Endothelial cell of umbilical vein (primary cell): ENCODE data around the gene PLXDC2. TPM values are rescaled to one million over a fixed set of nuclear protein-coding genes. Genes with fewer than 3 reads are reported as not detected.

Source experiments
- BruUV-seq: library from RNA; stranded (reverse); fragments of 400-500 nt; replicated peaks from 2 replicates; lab custom pipeline; 2021; lab: Mats Ljungman, UMichigan
- CTCF ChIA-PET: fragments of 300-600, 350-600 bp; sonication (Branson Sonifier 250); formaldehyde crosslinking; loops from one replicate; lab custom pipeline; 2021; ENCODE audit warnings: antibody characterized with exemption, inconsistent platforms; lab: Charles Lee
- POLR2A ChIA-PET: fragments of 300-600, 350-600 bp; sonication (Branson Sonifier 250); formaldehyde crosslinking; loops from one replicate; lab custom pipeline; 2021; ENCODE audit warnings: antibody characterized with exemption, inconsistent platforms; lab: Charles Lee
- DNase-seq: peaks from one replicate; pipeline ENCODE4 v3.0.0-alpha.2; 2011; ENCODE audit warnings: low read depth, low spot score
- FAIRE-seq: peaks from 2 replicates; lab custom pipeline; 2011; peaks lifted over from hg19 to GRCh38; lab: Jason Lieb, UNC
- H2AFZ ChIP-seq: 2 replicates; pipeline ENCODE4 v1.6.0; 2012; ENCODE audit warnings: low read depth, low read length, control low read depth, inconsistent platforms
- H3K27ac ChIP-seq: 2 replicates; pipeline ENCODE4 v1.5.1; 2011; ENCODE audit warnings: low read depth, mild to moderate bottlenecking, control low read depth, low read length, moderate library complexity; ENCODE audit not compliant: insufficient read depth
- H3K27me3 ChIP-seq, 2 experiments: 2 replicates each; pipeline versions ENCODE4 v1.6.0 to v1.6.1; 2011; ENCODE audit warnings: low read length in 2 of 2, mixed read lengths in 1 of 2; ENCODE audit not compliant: control insufficient read depth in 2 of 2, insufficient read depth in 2 of 2
- H3K36me3 ChIP-seq, 2 experiments: 2 replicates in 1 of 2; 3 replicates in 1 of 2; pipeline ENCODE4 v1.5.1; 2011; ENCODE audit warnings: low read length in 2 of 2, mild to moderate bottlenecking in 1 of 2, moderate library complexity in 1 of 2; ENCODE audit not compliant: control insufficient read depth in 2 of 2, insufficient read depth in 2 of 2; ENCODE audit errors: extremely low read depth in 1 of 2
- H3K4me1 ChIP-seq: 3 replicates; pipeline ENCODE4 v1.5.1; 2011; ENCODE audit warnings: mild to moderate bottlenecking, low read length; ENCODE audit not compliant: control insufficient read depth, insufficient read depth; ENCODE audit errors: extremely low read depth
- H3K4me2 ChIP-seq: 2 replicates; pipeline ENCODE4 v1.6.1; 2011; ENCODE audit warnings: low read length, control low read depth, mixed read lengths; ENCODE audit not compliant: insufficient read depth
- H3K4me3 ChIP-seq, 3 experiments: fragments of 200-600 bp in 1 of 3; sonication (generic), shearing (Covaris generic) in 1 of 3; replicated peaks in 1 of 3; 2 replicates each; pipeline ENCODE4 v1.5.1; 2011 to 2016; ENCODE audit warnings: control low read depth in 3 of 3, low read length in 3 of 3, mild to moderate bottlenecking in 2 of 3, inconsistent platforms in 1 of 3, low read depth in 1 of 3, moderate library complexity in 1 of 3; ENCODE audit not compliant: insufficient read depth in 1 of 3
- H3K79me2 ChIP-seq: 2 replicates; pipeline ENCODE4 v1.6.0; 2012; ENCODE audit warnings: low read length, inconsistent platforms; ENCODE audit not compliant: control insufficient read depth, insufficient read depth
- H3K9ac ChIP-seq: replicated peaks from 2 replicates; pipeline ENCODE3; 2011; ENCODE audit warnings: low read length, control low read depth; ENCODE audit not compliant: insufficient read depth; ENCODE audit errors: extremely low read depth
- H3K9me1 ChIP-seq: replicated peaks from 3 replicates; pipeline ENCODE4 v1.6.0; 2011; ENCODE audit warnings: mild to moderate bottlenecking, low read length; ENCODE audit not compliant: control insufficient read depth, insufficient read depth; ENCODE audit errors: extremely low read depth
- H3K9me3 ChIP-seq: replicated peaks from 2 replicates; pipeline ENCODE4 v1.5.1; 2012; ENCODE audit warnings: low read length, inconsistent platforms; ENCODE audit not compliant: control insufficient read depth, insufficient read depth
- H4K20me1 ChIP-seq: replicated peaks from 2 replicates; pipeline ENCODE3; 2011; ENCODE audit warnings: mild to moderate bottlenecking, low read length; ENCODE audit not compliant: control insufficient read depth, insufficient read depth; ENCODE audit errors: extremely low read depth
- CTCF ChIP-seq, 2 donors: IDR thresholded peaks; 1 replicate in 1 of 2; 2 replicates in 1 of 2; pipeline ENCODE4 v1.5.1; 2011; ENCODE audit warnings: low read length in 2 of 2, mild to moderate bottlenecking in 2 of 2, moderate library complexity in 2 of 2, control low read depth in 1 of 2, inconsistent platforms in 1 of 2, low read depth in 1 of 2; ENCODE audit not compliant: insufficient read depth in 1 of 2; ENCODE audit errors: extremely low read depth in 1 of 2
- EZH2 ChIP-seq: IDR thresholded peaks from 2 replicates; pipeline ENCODE4 v1.6.1; 2012; ENCODE audit warnings: borderline replicate concordance, low read depth, mild to moderate bottlenecking, moderate library complexity, low read length, inconsistent platforms; ENCODE audit not compliant: severe bottlenecking
- FOS ChIP-seq: IDR thresholded peaks from 2 replicates; pipeline ENCODE4 v1.6.1; 2011; ENCODE audit warnings: mild to moderate bottlenecking, low read length, moderate library complexity, borderline replicate concordance; ENCODE audit not compliant: insufficient read depth
- GATA2 ChIP-seq: IDR thresholded peaks from 2 replicates; pipeline ENCODE4 v1.7.0; 2011; ENCODE audit warnings: low read depth, mild to moderate bottlenecking, moderate library complexity, mixed read lengths, low read length; ENCODE audit not compliant: insufficient read length, insufficient read depth
- JUN ChIP-seq: IDR thresholded peaks from 2 replicates; pipeline ENCODE4 v1.6.1; 2011; ENCODE audit warnings: borderline replicate concordance, low read depth; ENCODE audit not compliant: insufficient read length, insufficient read depth
- MAX ChIP-seq: IDR thresholded peaks from 2 replicates; pipeline ENCODE4 v1.6.1; 2011; ENCODE audit not compliant: insufficient read depth, insufficient read length
- MYC ChIP-seq: IDR thresholded peaks from one replicate; pipeline ENCODE4 v1.6.1; 2011; ENCODE audit warnings: mild to moderate bottlenecking, low read depth, low read length
- POLR2A ChIP-seq: IDR thresholded peaks from 2 replicates; pipeline ENCODE4 v1.6.1; 2012; ENCODE audit warnings: low read depth, mild to moderate bottlenecking, control low read depth, low read length
- POLR2AphosphoS5 ChIP-seq: IDR thresholded peaks from 2 replicates; pipeline ENCODE4 v1.6.1; 2012; ENCODE audit warnings: low read depth, mild to moderate bottlenecking, control low read depth, low read length, moderate library complexity; ENCODE audit not compliant: insufficient read depth
- dilution Hi-C: fragments of 300-500 bp; cut with MboI; formaldehyde crosslinking; loops from one replicate; pipeline ENCODE4 v1.15.0; 2019; ENCODE audit warnings: low sequenced_read_pairs; ENCODE audit not compliant: extremely low pct_ligation_motif_present
- intact Hi-C: fragments of 100-400 bp; cut with micrococcal nuclease; formaldehyde crosslinking; loops from one replicate; pipeline ENCODE4 v1.10.0; 2022
- polyA plus RNA-seq, 4 experiments: library from polyadenylated mRNA; depleted of rRNA in 3 of 4; stranded (reverse) in 3 of 4; unstranded in 1 of 4; fragments of >200 nt; gene quantifications; 2 replicates each; pipeline versions ENCODE4 v1.2.1 to v1.2.3, GENCODE V29; 2011 to 2012; ENCODE audit warnings: missing spikeins in 1 of 4
- total RNA-seq: library from RNA; stranded (reverse); gene quantifications from 2 replicates; pipeline ENCODE4 v1.2.3, GENCODE V29; 2021

Gene PLXDC2
- total and polyA plus RNA-seq, 2 donors (not counting 3 experiments of a cell fraction or from before 2014, with no cell fraction given): 0.32 to 1.2 TPM

- no peak overlapping the region for H3K4me2 ChIP-seq
- no peak overlapping the region for H3K27ac ChIP-seq
- FAIRE-seq: no peak
- TF ChIP-seq MYC: no peak
- no peaks in the 10 kb centered on the region for H4K20me1 ChIP-seq
- intact Hi-C loops (no loop called here), dilution Hi-C loops (no loop called here)
- POLR2A ChIA-PET: no interaction called here
- CTCF ChIA-PET: no interaction called here
- H3K36me3 ChIP-seq: no peaks in the 10 kb centered on the region
- no peak overlapping the region for H3K4me3 ChIP-seq
- DNase-seq: no peak
- no peaks in the 10 kb centered on the region for H3K9me3 ChIP-seq
- no peak overlapping the region for H2AFZ ChIP-seq
- no TSS peak for BruUV-seq
- no peaks in the 10 kb centered on the region for H3K79me2 ChIP-seq
- H3K9me1 ChIP-seq: no peaks in the 10 kb centered on the region
- H3K27me3 ChIP-seq: no peaks in the 10 kb centered on the region
- no peak overlapping the region for H3K9ac ChIP-seq
- no peaks in the 10 kb centered on the region for H3K4me1 ChIP-seq
Measured at GRCh38 chr10:20158086-20158485, 341.9 kb downstream of the PLXDC2 start.

- FAIRE-seq (no peak), DNase-seq (no peak)
- Histone ChIP-seq H3K27me3 (no peaks in the 10 kb centered on the region), H3K4me1 (no peaks in the 10 kb centered on the region), H3K4me2 (no peak overlapping the region), H3K9me1 (no peaks in the 10 kb centered on the region), H2AFZ (no peak overlapping the region), H4K20me1 (no peaks in the 10 kb centered on the region), H3K9ac (no peak overlapping the region), H3K79me2 (no peaks in the 10 kb centered on the region), H3K27ac (no peak overlapping the region), H3K4me3 (no peak overlapping the region), H3K36me3 (no peaks in the 10 kb centered on the region), H3K9me3 (no peaks in the 10 kb centered on the region)
- ChIA-PET CTCF (interaction anchor here (0.6 kb wide), 1 partner anchor 150 kb away, joined by 3 read pairs; no protein-coding TSS in a partner anchor), POLR2A (no interaction called here)
- no TSS peak for BruUV-seq
- dilution Hi-C loops (no loop called here), intact Hi-C loops (no loop called here)
- TF ChIP-seq CTCF (IDR thresholded peaks at IDR 0.05; ENCODE audit: extremely low read depth in 1 of 2, insufficient read depth in 1 of 2, low read depth in 1 of 2, low read length in 2 of 2) (no peak), JUN (no peak), FOS (no peak), MYC (no peak), MAX (no peak), POLR2AphosphoS5 (no peak), EZH2 (no peak), GATA2 (no peak), POLR2A (no peak)
Measured at GRCh38 chr10:20162123-20162522, 345.9 kb downstream of the PLXDC2 start.
